Progenitor cell of endocrine pancreas (in vitro differentiated cells): Measurements from ENCODE around the gene NUP93. TPM values are rescaled to one million over a fixed set of nuclear protein-coding genes. Genes with fewer than 3 reads are reported as not detected.
"Not testable (repeated sequence)": the region's sequence is repeated elsewhere in the genome, so short reads cannot be mapped to it uniquely, and the experiment has no call there.

Experiments
- DNase-seq: peaks from one replicate; pipeline ENCODE4 v3.0.0; 2021; ENCODE audit warnings: low spot score; ENCODE audit not compliant: unreplicated experiment
- H3K27ac Mint-ChIP-seq: 2 replicates; pipeline ENCODE4 v1.8.0; 2021; ENCODE audit warnings: mild to moderate bottlenecking, moderate library complexity, mixed read lengths
- H3K27me3 Mint-ChIP-seq: 2 replicates; pipeline ENCODE4 v1.8.0; 2021; ENCODE audit warnings: mixed read lengths
- H3K36me3 Mint-ChIP-seq: 2 replicates; pipeline ENCODE4 v1.8.0; 2022; ENCODE audit warnings: mixed read lengths; ENCODE audit not compliant: insufficient read depth
- H3K4me1 Mint-ChIP-seq: 2 replicates; pipeline ENCODE4 v1.8.0; 2021; ENCODE audit warnings: low read depth, mixed read lengths
- H3K4me3 Mint-ChIP-seq: 2 replicates; pipeline ENCODE4 v1.8.0; 2021; ENCODE audit warnings: low read depth, mild to moderate bottlenecking, moderate library complexity, mixed read lengths
- H3K9me3 Mint-ChIP-seq: 2 replicates; pipeline ENCODE4 v1.8.0; 2021; ENCODE audit warnings: low read depth, mixed read lengths
- total RNA-seq: library from RNA; stranded (reverse); gene quantifications from 2 replicates; pipeline ENCODE4 v1.2.1, GENCODE V29; 2021
- TF ChIP-seq, protein P1 (sequence below): fragments of 200-600 bp; sonication (generic); IDR thresholded peaks from one replicate; pipeline ENCODE4 v1.5.0; 2021; ENCODE audit warnings: antibody characterized with exemption, mild to moderate bottlenecking; ENCODE audit not compliant: unreplicated experiment

The NUP93 gene
- total RNA-seq, 1 donor from 2014 or later: 74.4 TPM

DNA sequence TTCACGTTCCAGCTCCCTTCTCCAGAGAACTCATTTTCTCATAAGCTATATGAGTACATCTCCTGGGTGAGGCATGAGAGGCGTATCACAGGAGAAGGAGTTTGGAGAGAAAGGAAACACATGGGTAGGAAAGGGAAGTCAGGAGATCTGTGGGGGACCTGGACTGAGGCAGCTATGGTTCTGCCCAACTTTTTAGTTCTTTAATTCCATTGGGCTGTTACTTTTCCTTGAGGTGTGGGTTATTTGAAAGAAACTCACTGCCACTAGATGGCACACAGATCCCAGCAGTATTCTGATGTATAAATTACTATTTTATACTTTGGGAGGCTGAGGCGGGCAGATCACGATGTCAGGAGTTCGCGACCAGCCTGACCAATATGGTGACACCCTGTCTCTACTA lies 63.6 kb downstream of the NUP93 start:
- Mint-ChIP-seq H3K9me3 (no peaks in the 10 kb centered on the region), H3K27ac (peak overlapping the region; percentile 27), H3K4me3 (no peak overlapping the region), H3K4me1 (peaks cover 3% of the 10 kb centered on the region), H3K27me3 (no peaks in the 10 kb centered on the region), H3K36me3 (no peaks in the 10 kb centered on the region)
- TF ChIP-seq, protein P1, sequence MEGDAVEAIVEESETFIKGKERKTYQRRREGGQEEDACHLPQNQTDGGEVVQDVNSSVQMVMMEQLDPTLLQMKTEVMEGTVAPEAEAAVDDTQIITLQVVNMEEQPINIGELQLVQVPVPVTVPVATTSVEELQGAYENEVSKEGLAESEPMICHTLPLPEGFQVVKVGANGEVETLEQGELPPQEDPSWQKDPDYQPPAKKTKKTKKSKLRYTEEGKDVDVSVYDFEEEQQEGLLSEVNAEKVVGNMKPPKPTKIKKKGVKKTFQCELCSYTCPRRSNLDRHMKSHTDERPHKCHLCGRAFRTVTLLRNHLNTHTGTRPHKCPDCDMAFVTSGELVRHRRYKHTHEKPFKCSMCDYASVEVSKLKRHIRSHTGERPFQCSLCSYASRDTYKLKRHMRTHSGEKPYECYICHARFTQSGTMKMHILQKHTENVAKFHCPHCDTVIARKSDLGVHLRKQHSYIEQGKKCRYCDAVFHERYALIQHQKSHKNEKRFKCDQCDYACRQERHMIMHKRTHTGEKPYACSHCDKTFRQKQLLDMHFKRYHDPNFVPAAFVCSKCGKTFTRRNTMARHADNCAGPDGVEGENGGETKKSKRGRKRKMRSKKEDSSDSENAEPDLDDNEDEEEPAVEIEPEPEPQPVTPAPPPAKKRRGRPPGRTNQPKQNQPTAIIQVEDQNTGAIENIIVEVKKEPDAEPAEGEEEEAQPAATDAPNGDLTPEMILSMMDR: peak; percentile 49
- no peak for DNase-seq

DNA sequence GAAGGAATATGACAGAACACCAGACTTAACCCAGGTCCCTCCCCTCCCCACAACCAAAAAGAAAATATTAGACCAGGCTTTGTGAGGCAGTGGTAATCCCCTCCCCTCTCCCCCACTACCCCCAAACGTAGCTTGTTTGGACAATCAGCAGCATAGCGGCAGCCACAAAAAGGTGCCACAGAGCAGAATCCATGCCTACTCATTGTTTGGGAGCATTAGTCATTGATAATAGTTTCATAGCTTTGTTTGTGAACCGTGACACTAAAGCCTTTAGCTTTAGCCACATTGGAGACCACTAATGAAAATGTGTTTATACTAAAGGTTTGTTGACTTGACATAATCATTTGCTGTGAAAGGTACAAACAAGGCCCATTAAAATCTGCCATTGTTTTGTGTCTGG lies 65.1 kb downstream of the NUP93 start:
- Mint-ChIP-seq H3K4me1 (peaks cover 3% of the 10 kb centered on the region), H3K9me3 (no peaks in the 10 kb centered on the region), H3K4me3 (no peak overlapping the region), H3K36me3 (no peaks in the 10 kb centered on the region), H3K27me3 (no peaks in the 10 kb centered on the region), H3K27ac (no peak overlapping the region)
- TF ChIP-seq, protein P1: no peak
- DNase-seq: no peak

DNA sequence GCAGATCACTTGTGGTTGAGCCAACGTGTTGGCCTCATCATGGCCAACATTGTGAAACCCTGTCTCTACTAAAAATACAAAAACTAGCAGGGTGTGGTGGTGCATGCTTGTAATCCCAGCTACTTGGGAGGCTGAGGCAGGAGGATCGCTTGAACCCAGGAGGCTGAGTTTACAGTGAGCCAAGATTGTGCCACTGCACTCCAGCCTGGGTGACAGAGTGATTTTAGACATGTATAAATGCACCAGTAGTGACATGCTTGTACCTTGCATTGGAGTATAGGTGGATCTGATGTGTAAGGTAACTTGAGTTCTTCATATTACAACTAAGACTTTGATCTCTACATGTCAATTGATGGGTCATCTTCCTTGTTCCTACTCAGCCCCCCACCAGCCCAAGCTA lies 67.1 kb downstream of the NUP93 start:
- H3K27ac Mint-ChIP-seq, H3K9me3 Mint-ChIP-seq, DNase-seq, H3K27me3 Mint-ChIP-seq, H3K36me3 Mint-ChIP-seq, H3K4me1 Mint-ChIP-seq, H3K4me3 Mint-ChIP-seq: not testable (repeated sequence)

DNA sequence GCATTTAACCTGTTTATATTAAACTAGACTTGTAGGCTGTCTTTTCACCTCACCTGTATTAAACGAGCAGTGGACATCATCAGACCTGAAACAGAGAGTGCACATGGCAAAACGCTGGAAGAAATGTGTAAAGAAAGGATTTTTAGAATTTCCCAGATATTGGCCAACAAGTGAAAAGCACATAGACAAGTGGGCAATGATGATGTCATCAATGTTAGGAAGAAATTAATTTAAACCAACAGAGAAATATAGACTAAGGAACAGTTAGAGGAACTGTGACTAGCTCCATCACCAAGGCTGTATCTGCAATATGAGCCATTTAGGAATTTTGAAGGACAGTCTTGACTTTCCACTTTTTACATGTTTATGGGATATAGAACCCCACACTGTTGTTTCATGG lies 67.9 kb downstream of the NUP93 start:
- DNase-seq: no peak
- Mint-ChIP-seq H3K27me3 (no peaks in the 10 kb centered on the region), H3K9me3 (no peaks in the 10 kb centered on the region), H3K27ac (no peak overlapping the region), H3K36me3 (no peaks in the 10 kb centered on the region), H3K4me3 (no peak overlapping the region), H3K4me1 (peaks cover 3% of the 10 kb centered on the region)
- TF ChIP-seq, protein P1: no peak

DNA sequence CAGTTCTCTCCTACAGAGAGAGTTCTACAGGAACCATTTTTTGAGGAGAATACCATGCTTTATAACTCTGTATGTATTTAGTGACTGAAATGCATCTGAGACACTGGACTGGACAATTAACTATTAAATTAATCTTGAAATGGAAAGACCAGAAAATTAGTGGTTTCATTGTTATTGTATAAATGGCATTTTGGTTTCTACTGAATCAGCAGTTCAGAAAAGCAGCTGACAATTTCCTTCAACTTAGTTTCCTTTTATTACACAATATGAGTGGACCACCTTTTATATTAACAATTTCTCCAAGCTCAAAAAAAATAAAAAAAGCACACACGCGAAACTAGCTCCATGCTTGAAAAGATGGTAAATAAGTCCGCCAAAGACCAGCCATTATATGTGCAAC lies 69.0 kb downstream of the NUP93 start:
- Mint-ChIP-seq H3K27ac (no peak overlapping the region), H3K27me3 (no peaks in the 10 kb centered on the region), H3K9me3 (no peaks in the 10 kb centered on the region), H3K4me1 (peaks cover 3% of the 10 kb centered on the region), H3K4me3 (no peak overlapping the region), H3K36me3 (no peaks in the 10 kb centered on the region)
- DNase-seq: no peak
- TF ChIP-seq, protein P1: no peak

DNA sequence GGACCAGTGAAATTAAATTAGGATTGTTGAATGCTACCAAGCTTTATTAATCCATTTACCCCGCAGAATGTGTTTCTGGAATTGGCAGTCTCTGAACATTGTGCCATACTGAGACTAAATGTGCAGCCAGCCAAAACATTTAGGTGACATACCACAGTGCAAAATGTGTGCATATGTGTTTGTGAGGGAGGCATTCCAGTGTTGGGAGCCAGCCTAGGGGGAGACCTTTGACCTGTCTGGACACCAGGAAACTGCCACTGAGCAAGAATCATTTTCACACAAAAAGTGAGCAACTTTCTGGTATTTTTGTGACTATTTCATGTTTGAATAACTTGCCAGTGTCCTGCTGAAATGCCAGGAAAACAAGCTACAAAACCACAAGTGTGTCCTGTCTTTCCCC lies 70.4 kb downstream of the NUP93 start:
- TF ChIP-seq, protein P1: no peak
- Mint-ChIP-seq H3K36me3 (peaks cover 1% of the 10 kb centered on the region), H3K27ac (no peak overlapping the region), H3K27me3 (no peaks in the 10 kb centered on the region), H3K4me1 (no peaks in the 10 kb centered on the region), H3K9me3 (no peaks in the 10 kb centered on the region), H3K4me3 (no peak overlapping the region)
- no peak for DNase-seq
